ENCODE data around the gene ADAMTS12. TPM values are rescaled to one million over a fixed set of nuclear protein-coding genes. Genes with fewer than 3 reads are reported as not detected.

Gene ADAMTS12
- total and polyA plus RNA-seq, 2 of the 8 experiments (the other 6 are each of a cell fraction or from before 2014, with no cell fraction given): 6.4 to 12.8 TPM

- no peaks in the 10 kb centered on the region for H3K23me2 ChIP-seq (ENCODE audit: low read depth, low read length)
- no peaks in the 10 kb centered on the region for H3K36me3 ChIP-seq (ENCODE audit: control insufficient read depth in 2 of 4, insufficient read depth in 4 of 4, low read length in 3 of 4)
- no peak overlapping the region for H3K27ac ChIP-seq (ENCODE audit: low read depth, low read length)
- no peak overlapping the region for H3K56ac ChIP-seq (replicated peaks; ENCODE audit: insufficient read length, low read depth, low read length)
- H4K5ac ChIP-seq (ENCODE audit: insufficient read length, low read depth, low read length): no peak overlapping the region
- no peaks in the 10 kb centered on the region for H3K9me3 ChIP-seq (ENCODE audit: insufficient read depth in 2 of 2, low read depth in 1 of 2, low read length in 1 of 2)
- no peak overlapping the region for H3K18ac ChIP-seq (ENCODE audit: extremely low read depth, low read length)
- no peak overlapping the region for H2BK12ac ChIP-seq (ENCODE audit: low read depth, low read length)
- H2BK5ac ChIP-seq (ENCODE audit: low read depth, low read length): no peak overlapping the region
- no peak overlapping the region for H3K4ac ChIP-seq (replicated peaks; ENCODE audit: insufficient read length, low read depth, low read length)
- no peaks in the 10 kb centered on the region for H4K20me1 ChIP-seq (replicated peaks in 1 of 2; ENCODE audit: control insufficient read depth in 1 of 2, insufficient read depth in 2 of 2, low read length in 2 of 2)
- H3K79me1 ChIP-seq (ENCODE audit: low read depth, low read length): no peaks in the 10 kb centered on the region
- H2BK15ac ChIP-seq (ENCODE audit: low read length): no peak overlapping the region
- H3K4me3 ChIP-seq (ENCODE audit: extremely low read depth in 1 of 4, insufficient read depth in 2 of 4, low read depth in 3 of 4, low read length in 4 of 4): no peak overlapping the region
- H3K4me2 ChIP-seq (ENCODE audit: insufficient read depth in 1 of 2, low read depth in 2 of 2, low read length in 2 of 2): no peak overlapping the region
- no peak overlapping the region for H3K14ac ChIP-seq (ENCODE audit: insufficient read length)
- no peaks in the 10 kb centered on the region for H3K79me2 ChIP-seq (ENCODE audit: control insufficient read depth in 1 of 2, insufficient read depth in 2 of 2, low read length in 2 of 2)
- no peak overlapping the region for H3K9ac ChIP-seq (replicated peaks in 1 of 4; ENCODE audit: extremely low read depth in 1 of 4, low read depth in 3 of 4, low read length in 3 of 4)
- no peak overlapping the region for H2BK20ac ChIP-seq (ENCODE audit: low read length)
- ChIA-PET CTCF (ENCODE audit: partially characterized antibody) (interaction anchor here (0.7 to 2.7 kb wide), 9 partner anchors 8 to 235 kb away, joined by 3 to 16 read pairs (median 5); no protein-coding TSS in a partner anchor), POLR2A (ENCODE audit: partially characterized antibody) (no interaction called here)
- no peak overlapping the region for H2BK120ac ChIP-seq (replicated peaks; ENCODE audit: low read depth, low read length)
- no peaks in the 10 kb centered on the region for H3K27me3 ChIP-seq (replicated peaks in 1 of 4; ENCODE audit: control insufficient read depth in 3 of 4, extremely low read depth in 1 of 4, insufficient read depth in 3 of 4, low read length in 3 of 4)
- WGBS, 2 experiments (ENCODE audit: extremely low coverage in 1 of 2, insufficient coverage in 1 of 2, insufficient read length in 1 of 2, insufficient replicate concordance in 2 of 2, low coverage in 1 of 2, low lambda C conversion rate in 2 of 2, missing lambda C conversion rate in 1 of 2): 98% methylated on average over 4 of the region's 4 CpGs; no CpG with 5 or more reads in 1 of the 2 experiments
- H3K23ac ChIP-seq (ENCODE audit: insufficient read length): no peak overlapping the region
- H3K4me1 ChIP-seq (replicated peaks in 1 of 4; ENCODE audit: control insufficient read depth in 3 of 4, insufficient read depth in 4 of 4, low read length in 3 of 4): peaks cover 0 to 4% (median under 1%) of the 10 kb centered on the region in 4 experiments; a peak in 1 of 7 replicates
- DNase-seq (ENCODE audit: low read depth in 1 of 2, low spot score in 2 of 2) (no peak), FAIRE-seq (no peak)
- no peak overlapping the region for H4K8ac ChIP-seq (ENCODE audit: extremely low read depth, insufficient read depth, low read length)
- H4K91ac ChIP-seq (replicated peaks; ENCODE audit: insufficient read length, low read length): no peak overlapping the region
- H2AK5ac ChIP-seq (ENCODE audit: low read depth, low read length): no peak overlapping the region
- H2AFZ ChIP-seq (ENCODE audit: low read length): no peak overlapping the region
- TF ChIP-seq POLR2A (IDR thresholded peaks at IDR 0.05; ENCODE audit: control extremely low read depth in 1 of 2, low read depth in 2 of 2, low read length in 2 of 2): no peak
- no peak for TF ChIP-seq TBP (IDR thresholded peaks at IDR 0.05; ENCODE audit: low read depth, low read length)
- no peak for TF ChIP-seq SIX5 (IDR thresholded peaks at IDR 0.05; ENCODE audit: low read depth, low read length)
- TF ChIP-seq CBX8 (IDR thresholded peaks at IDR 0.05; ENCODE audit: borderline replicate concordance, low read depth, low read length): no peak
- no peak for TF ChIP-seq EP300 (IDR thresholded peaks at IDR 0.05; ENCODE audit: borderline replicate concordance in 1 of 2, low read depth in 2 of 2, low read length in 2 of 2)
- TF ChIP-seq RXRA (IDR thresholded peaks at IDR 0.05; ENCODE audit: insufficient read depth, low read depth, low read length): no peak
- no peak for TF ChIP-seq JUN (IDR thresholded peaks at IDR 0.05; ENCODE audit: low read depth, low read length)
- no peak for TF ChIP-seq SUZ12 (IDR thresholded peaks at IDR 0.05; ENCODE audit: low read length)
- no peak for TF ChIP-seq RBBP5 (IDR thresholded peaks at IDR 0.05; ENCODE audit: borderline replicate concordance, low read depth, low read length)
Observed at GRCh38 chr5:33735072-33735471, 156.7 kb downstream of the ADAMTS12 start.

All from H1 (cell line).